Neural crest cell (in vitro differentiated cells): ENCODE results near the gene TRIM62. TPM values are rescaled to one million over a fixed set of nuclear protein-coding genes. Genes with fewer than 3 reads are reported as not detected.

Experiments used
- DNase-seq: peaks from one replicate; pipeline ENCODE4 v3.0.0; 2021; ENCODE audit warnings: low read depth, mixed read lengths, low spot score
- H3K27ac Mint-ChIP-seq: one replicate; pipeline ENCODE4 v1.8.0; 2021; ENCODE audit warnings: mild to moderate bottlenecking, mixed read lengths; ENCODE audit not compliant: unreplicated experiment
- H3K27me3 Mint-ChIP-seq: 2 replicates; pipeline ENCODE4 v1.8.0; 2021; ENCODE audit warnings: low read depth, mild to moderate bottlenecking, mixed read lengths
- H3K36me3 Mint-ChIP-seq: 2 replicates; pipeline ENCODE4 v1.8.0; 2021; ENCODE audit warnings: low read depth, mild to moderate bottlenecking, mixed read lengths
- H3K4me1 Mint-ChIP-seq: 2 replicates; pipeline ENCODE4 v1.8.0; 2021; ENCODE audit warnings: mixed read lengths
- H3K4me3 Mint-ChIP-seq: one replicate; pipeline ENCODE4 v1.8.0; 2021; ENCODE audit warnings: mild to moderate bottlenecking, mixed read lengths
- H3K9me3 Mint-ChIP-seq: 2 replicates; pipeline ENCODE4 v1.8.0; 2021; ENCODE audit warnings: mixed read lengths
- total RNA-seq: library from RNA; stranded (reverse); gene quantifications from 2 replicates; pipeline ENCODE4 v1.2.1, GENCODE V29; 2021
- TF ChIP-seq, protein P1 (sequence below): fragments of 200-600 bp; sonication (generic); conservative IDR thresholded peaks from 2 replicates; pipeline ENCODE4 v1.5.0; 2021; ENCODE audit warnings: antibody characterized with exemption, mild to moderate bottlenecking

The TRIM62 gene
- total RNA-seq, 1 donor from 2014 or later = 8.6 TPM

DNA sequence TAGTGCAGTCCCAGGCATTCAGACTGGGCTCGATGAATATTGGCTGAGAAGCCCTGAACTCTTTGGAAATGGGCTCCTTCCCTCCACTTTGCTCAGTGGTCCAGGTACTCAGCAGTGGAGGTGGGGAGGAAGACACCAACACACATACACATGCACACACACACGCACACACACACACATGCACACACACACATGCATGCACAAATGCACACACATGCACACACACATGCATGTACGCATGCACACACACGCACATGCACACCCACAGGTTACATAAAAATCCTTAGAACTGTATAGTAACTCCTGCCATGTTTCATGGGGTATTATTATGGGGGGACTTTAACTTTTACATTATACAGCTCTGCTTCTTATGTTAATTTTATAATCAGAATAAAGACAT lies 5.0 kb downstream of the TRIM62 start:
- Mint-ChIP-seq H3K27ac (no peak overlapping the region), H3K27me3 (no peaks in the 10 kb centered on the region), H3K9me3 (no peaks in the 10 kb centered on the region), H3K4me1 (peaks cover 19% of the 10 kb centered on the region), H3K36me3 (no peaks in the 10 kb centered on the region), H3K4me3 (no peak overlapping the region)
- no peak for DNase-seq
- TF ChIP-seq, protein P1, sequence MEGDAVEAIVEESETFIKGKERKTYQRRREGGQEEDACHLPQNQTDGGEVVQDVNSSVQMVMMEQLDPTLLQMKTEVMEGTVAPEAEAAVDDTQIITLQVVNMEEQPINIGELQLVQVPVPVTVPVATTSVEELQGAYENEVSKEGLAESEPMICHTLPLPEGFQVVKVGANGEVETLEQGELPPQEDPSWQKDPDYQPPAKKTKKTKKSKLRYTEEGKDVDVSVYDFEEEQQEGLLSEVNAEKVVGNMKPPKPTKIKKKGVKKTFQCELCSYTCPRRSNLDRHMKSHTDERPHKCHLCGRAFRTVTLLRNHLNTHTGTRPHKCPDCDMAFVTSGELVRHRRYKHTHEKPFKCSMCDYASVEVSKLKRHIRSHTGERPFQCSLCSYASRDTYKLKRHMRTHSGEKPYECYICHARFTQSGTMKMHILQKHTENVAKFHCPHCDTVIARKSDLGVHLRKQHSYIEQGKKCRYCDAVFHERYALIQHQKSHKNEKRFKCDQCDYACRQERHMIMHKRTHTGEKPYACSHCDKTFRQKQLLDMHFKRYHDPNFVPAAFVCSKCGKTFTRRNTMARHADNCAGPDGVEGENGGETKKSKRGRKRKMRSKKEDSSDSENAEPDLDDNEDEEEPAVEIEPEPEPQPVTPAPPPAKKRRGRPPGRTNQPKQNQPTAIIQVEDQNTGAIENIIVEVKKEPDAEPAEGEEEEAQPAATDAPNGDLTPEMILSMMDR = no peak

DNA sequence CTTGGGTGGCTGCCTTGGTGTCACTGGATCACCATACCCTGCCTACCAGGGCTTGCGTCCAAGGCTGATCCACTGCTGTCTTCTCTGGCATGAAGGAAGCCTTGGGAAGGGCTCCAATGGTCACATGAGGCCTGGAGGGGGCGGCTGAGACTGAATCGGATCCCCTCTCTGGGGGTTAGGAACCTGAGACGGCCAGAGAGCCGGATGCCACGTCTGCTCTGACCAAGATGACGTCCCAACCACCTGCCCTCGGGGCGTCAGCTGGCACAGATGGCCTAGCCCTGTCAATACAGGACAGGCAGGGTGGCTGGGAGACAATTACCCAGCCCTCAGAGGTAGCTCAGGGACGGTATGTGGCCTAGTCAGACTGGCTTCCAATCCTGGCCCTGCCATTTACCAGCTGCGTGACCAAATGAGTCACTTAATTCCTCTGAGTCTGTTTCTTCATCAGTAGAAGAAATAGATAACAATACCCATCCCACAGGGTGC lies 5.4 kb downstream of the TRIM62 start:
- no peak for DNase-seq
- Mint-ChIP-seq H3K4me3 (no peak overlapping the region), H3K27ac (no peak overlapping the region), H3K4me1 (peaks cover 19% of the 10 kb centered on the region), H3K36me3 (no peaks in the 10 kb centered on the region), H3K9me3 (no peaks in the 10 kb centered on the region), H3K27me3 (no peaks in the 10 kb centered on the region)
- TF ChIP-seq, protein P1 = no peak

DNA sequence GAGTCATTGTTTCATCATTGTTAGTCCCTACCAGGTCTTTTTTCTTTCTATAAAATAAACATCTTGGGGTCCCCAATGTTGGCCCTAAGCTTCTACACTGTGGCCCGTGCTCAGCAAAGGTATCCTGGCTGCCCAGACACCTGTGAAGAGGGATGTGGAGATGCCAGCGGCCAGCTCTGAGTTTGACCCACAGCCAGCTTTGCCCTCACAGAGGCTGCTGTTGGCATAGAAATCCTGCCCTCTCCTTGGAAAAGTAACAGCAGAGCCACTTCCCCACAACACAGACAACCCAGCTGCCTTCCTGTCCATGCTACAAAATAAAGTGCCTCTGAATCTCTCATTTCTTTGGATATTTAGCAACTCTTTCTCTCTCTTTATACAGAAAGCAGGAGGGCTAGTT lies 6.0 kb downstream of the TRIM62 start:
- TF ChIP-seq, protein P1 = no peak
- no peaks in the 10 kb centered on the region for H3K27me3 Mint-ChIP-seq
- H3K27ac Mint-ChIP-seq = peak overlapping the region; percentile 12
- H3K4me3 Mint-ChIP-seq = no peak overlapping the region
- no peak for DNase-seq
- peaks cover 22% of the 10 kb centered on the region for H3K4me1 Mint-ChIP-seq
- no peaks in the 10 kb centered on the region for H3K9me3 Mint-ChIP-seq
- H3K36me3 Mint-ChIP-seq = no peaks in the 10 kb centered on the region

DNA sequence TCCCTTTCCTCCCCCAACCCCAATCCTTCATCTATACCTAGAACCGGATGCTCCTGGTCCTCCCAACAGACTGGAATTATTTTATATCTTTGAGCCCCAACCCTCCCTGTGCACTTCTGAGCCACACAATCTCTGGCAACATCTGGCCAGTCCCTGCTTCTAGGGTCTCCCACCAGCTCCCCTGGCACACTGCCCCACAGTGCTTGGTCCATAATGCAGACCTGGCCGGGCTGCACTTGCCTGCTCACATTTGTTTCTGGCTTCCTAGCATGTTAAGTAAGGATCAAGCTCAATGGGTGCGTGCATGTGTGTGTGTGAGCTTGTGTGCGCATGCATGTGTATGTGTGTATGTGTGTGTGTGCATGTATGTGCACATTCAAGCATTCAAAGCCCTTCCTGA lies 8.8 kb downstream of the TRIM62 start:
- no peak for DNase-seq
- Mint-ChIP-seq H3K4me3 (no peak overlapping the region), H3K36me3 (no peaks in the 10 kb centered on the region), H3K9me3 (no peaks in the 10 kb centered on the region), H3K27me3 (no peaks in the 10 kb centered on the region), H3K27ac (no peak overlapping the region), H3K4me1 (peaks cover 35% of the 10 kb centered on the region)
- TF ChIP-seq, protein P1 = no peak

DNA sequence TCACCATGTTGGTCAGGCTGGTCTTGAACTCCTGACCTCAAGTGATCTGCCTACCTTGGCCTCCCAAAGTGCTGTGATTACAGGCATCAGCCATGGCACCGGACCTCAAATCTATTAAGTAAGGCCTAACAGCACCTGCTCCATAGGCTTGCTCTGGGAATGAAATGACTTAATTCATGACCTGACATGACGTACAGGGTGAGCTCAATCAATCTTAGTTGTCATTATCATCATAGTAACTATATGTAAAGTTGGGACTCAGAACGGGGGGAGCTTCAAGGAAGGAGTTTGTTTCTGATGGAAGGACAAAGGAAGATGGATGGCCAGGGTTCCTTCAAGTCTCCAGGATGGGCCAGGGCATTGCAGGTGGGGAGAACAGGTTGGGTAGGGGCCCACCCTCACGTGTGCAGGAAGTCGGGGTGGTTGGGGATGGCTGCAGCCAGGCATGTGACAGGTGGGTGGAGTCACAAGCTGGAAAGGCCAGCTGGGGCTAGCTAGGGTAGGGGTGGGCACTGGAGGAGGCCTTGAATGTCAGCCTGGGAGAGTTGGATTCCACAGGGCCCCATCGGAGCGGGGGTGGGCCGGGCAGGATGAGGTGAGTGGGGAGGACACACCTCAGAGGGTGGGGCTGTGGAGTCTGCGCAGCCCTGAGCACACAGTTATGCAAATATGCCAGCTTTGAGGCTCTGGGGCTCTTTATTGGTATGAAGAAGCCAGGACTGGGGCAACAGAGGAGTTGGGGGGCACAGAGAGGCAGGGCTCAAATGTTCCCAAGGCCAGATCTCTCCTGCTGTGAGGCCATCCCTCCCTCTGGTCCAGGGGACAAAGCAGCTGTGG lies 9.6 kb downstream of the TRIM62 start:
- Mint-ChIP-seq H3K36me3 (peaks cover 5% of the 10 kb centered on the region), H3K9me3 (no peaks in the 10 kb centered on the region), H3K4me3 (no peak overlapping the region), H3K4me1 (peaks cover 41% of the 10 kb centered on the region), H3K27ac (no peak overlapping the region), H3K27me3 (peaks cover 3% of the 10 kb centered on the region)
- no peak for DNase-seq
- TF ChIP-seq, protein P1 = no peak
